Astrocyte (in vitro differentiated cells and primary cell): ENCODE results near the gene SERPINE3. TPM values are rescaled to one million over a fixed set of nuclear protein-coding genes. Genes with fewer than 3 reads are reported as not detected.

Source experiments
- DNase-seq: peaks from one replicate; pipeline ENCODE4 v3.0.0-alpha.2; 2010; ENCODE audit warnings: low read depth
- FAIRE-seq: peaks from 2 replicates; lab custom pipeline; 2011; peaks lifted over from hg19 to GRCh38; lab: Jason Lieb, UNC
- H2AFZ ChIP-seq: 2 replicates; pipeline ENCODE4 v1.6.0; 2012; ENCODE audit warnings: low read depth, low read length, inconsistent platforms
- H3K27ac ChIP-seq: 2 replicates; pipeline ENCODE4 v1.5.1; 2011; ENCODE audit warnings: low read depth, low read length, inconsistent platforms
- H3K27me3 ChIP-seq: 2 replicates; pipeline ENCODE4 v1.6.0; 2011; ENCODE audit warnings: low read length, inconsistent platforms; ENCODE audit not compliant: insufficient read depth
- H3K36me3 ChIP-seq: 2 replicates; pipeline ENCODE4 v1.5.1; 2011; ENCODE audit warnings: low read length, inconsistent platforms; ENCODE audit not compliant: insufficient read depth
- H3K4me1 ChIP-seq: 2 replicates; pipeline ENCODE4 v1.5.1; 2011; ENCODE audit warnings: low read length, inconsistent platforms; ENCODE audit not compliant: insufficient read depth
- H3K4me2 ChIP-seq: 2 replicates; pipeline ENCODE4 v1.6.0; 2012; ENCODE audit warnings: low read length, inconsistent platforms
- H3K4me3 ChIP-seq: 2 replicates; pipeline ENCODE4 v1.5.1; 2011; ENCODE audit warnings: low read depth, mild to moderate bottlenecking, low read length, inconsistent platforms; ENCODE audit not compliant: insufficient read depth
- H3K79me2 ChIP-seq: 2 replicates; pipeline ENCODE4 v1.6.0; 2012; ENCODE audit warnings: mild to moderate bottlenecking, low read length, inconsistent platforms; ENCODE audit not compliant: insufficient read depth
- H3K9ac ChIP-seq: 2 replicates; pipeline ENCODE4 v1.6.0; 2012; ENCODE audit warnings: mild to moderate bottlenecking, low read length, inconsistent platforms
- H3K9me3 ChIP-seq: 2 replicates; pipeline ENCODE4 v1.5.1; 2012; ENCODE audit warnings: low read depth, mild to moderate bottlenecking, low read length, inconsistent platforms; ENCODE audit not compliant: insufficient read depth
- H4K20me1 ChIP-seq: 2 replicates; pipeline ENCODE4 v1.6.0; 2012; ENCODE audit warnings: low read length, inconsistent platforms; ENCODE audit not compliant: insufficient read depth
- H3K27ac Mint-ChIP-seq: one replicate; pipeline ENCODE4 v1.8.0; 2021; ENCODE audit warnings: mild to moderate bottlenecking, mixed read lengths; ENCODE audit not compliant: unreplicated experiment
- H3K27me3 Mint-ChIP-seq: one replicate; pipeline ENCODE4 v1.8.0; 2021; ENCODE audit warnings: low read depth, mixed read lengths; ENCODE audit not compliant: unreplicated experiment
- H3K36me3 Mint-ChIP-seq: one replicate; pipeline ENCODE4 v1.8.0; 2021; ENCODE audit warnings: low read depth, mixed read lengths; ENCODE audit not compliant: unreplicated experiment
- H3K4me1 Mint-ChIP-seq: one replicate; pipeline ENCODE4 v1.8.0; 2021; ENCODE audit warnings: low read depth, mixed read lengths; ENCODE audit not compliant: unreplicated experiment
- H3K4me3 Mint-ChIP-seq: one replicate; pipeline ENCODE4 v1.8.0; 2021; ENCODE audit warnings: mild to moderate bottlenecking, moderate library complexity, mixed read lengths; ENCODE audit not compliant: unreplicated experiment
- H3K9me3 Mint-ChIP-seq: one replicate; pipeline ENCODE4 v1.8.0; 2021; ENCODE audit warnings: mild to moderate bottlenecking, mixed read lengths; ENCODE audit not compliant: unreplicated experiment
- CTCF ChIP-seq: IDR thresholded peaks from 2 replicates; pipeline ENCODE4 v1.5.1; 2011; ENCODE audit warnings: low read depth, mild to moderate bottlenecking, inconsistent platforms, low read length, moderate library complexity; ENCODE audit not compliant: insufficient read depth
- EZH2 ChIP-seq: IDR thresholded peaks from 2 replicates; pipeline ENCODE4 v1.6.1; 2012; ENCODE audit warnings: mild to moderate bottlenecking, low read length, inconsistent platforms; ENCODE audit not compliant: insufficient read depth
- total RNA-seq: library from RNA; stranded (reverse); gene quantifications from 2 replicates; pipeline ENCODE4 v1.2.1, GENCODE V29; 2021

Gene SERPINE3
- total RNA-seq, 1 donor from 2014 or later: not detected

GRCh38 chr13:51311231-51311630 lies 28.3 kb upstream of the SERPINE3 start:
- H3K4me3 Mint-ChIP-seq: no peak overlapping the region
- H3K27me3 ChIP-seq: peaks cover 5% of the 10 kb centered on the region
- no peak overlapping the region for H3K9ac ChIP-seq
- no peaks in the 10 kb centered on the region for H3K9me3 ChIP-seq
- no peak overlapping the region for H2AFZ ChIP-seq
- H3K27me3 Mint-ChIP-seq: peaks cover 6% of the 10 kb centered on the region
- H4K20me1 ChIP-seq: no peaks in the 10 kb centered on the region
- H3K4me1 Mint-ChIP-seq: peaks cover 12% of the 10 kb centered on the region
- no peak overlapping the region for H3K4me2 ChIP-seq
- H3K27ac Mint-ChIP-seq: no peak overlapping the region
- peaks cover 15% of the 10 kb centered on the region for H3K4me1 ChIP-seq
- H3K9me3 Mint-ChIP-seq: no peaks in the 10 kb centered on the region
- no peaks in the 10 kb centered on the region for H3K36me3 Mint-ChIP-seq
- FAIRE-seq (no peak), DNase-seq (no peak)
- H3K27ac ChIP-seq: no peak overlapping the region
- no peaks in the 10 kb centered on the region for H3K79me2 ChIP-seq
- TF ChIP-seq EZH2 (no peak), CTCF (no peak)
- H3K36me3 ChIP-seq: no peaks in the 10 kb centered on the region
- no peak overlapping the region for H3K4me3 ChIP-seq

GRCh38 chr13:51311957-51312520 lies 27.5 kb upstream of the SERPINE3 start:
- peaks cover 12% of the 10 kb centered on the region for H3K4me1 Mint-ChIP-seq
- no peak for DNase-seq

More at GRCh38 chr13:51311957-51312520, 27.5 kb upstream of the SERPINE3 start:
- Mint-ChIP-seq H3K27ac (no peak overlapping the region), H3K4me3 (no peak overlapping the region), H3K9me3 (no peaks in the 10 kb centered on the region), H3K36me3 (no peaks in the 10 kb centered on the region), H3K27me3 (peaks cover 6% of the 10 kb centered on the region)
- Histone ChIP-seq H3K4me3 (no peak overlapping the region), H3K36me3 (no peaks in the 10 kb centered on the region), H4K20me1 (no peaks in the 10 kb centered on the region), H3K27ac (no peak overlapping the region), H3K27me3 (peaks cover 5% of the 10 kb centered on the region), H2AFZ (no peak overlapping the region), H3K4me2 (no peak overlapping the region), H3K9me3 (no peaks in the 10 kb centered on the region), H3K4me1 (peaks cover 23% of the 10 kb centered on the region), H3K79me2 (no peaks in the 10 kb centered on the region), H3K9ac (no peak overlapping the region)
- no peak for FAIRE-seq
- TF ChIP-seq EZH2 (no peak), CTCF (no peak)
